ENCODE data around the gene CHMP3.
"Not testable (repeated sequence)": the region's sequence is repeated elsewhere in the genome, so short reads cannot be mapped to it uniquely, and the experiment has no call there.

The CHMP3 gene

GRCh38 chr2:86500325-86501083, 62.7 kb downstream of the CHMP3 start:
- no peak for DNase-seq

- DNase-seq, result no peak
Measured at GRCh38 chr2:86499326-86499725, 63.9 kb downstream of the CHMP3 start.

- DNase-seq, result no peak
Measured at GRCh38 chr2:86498468-86499260, 64.6 kb downstream of the CHMP3 start.

GRCh38 chr2:86496391-86496790, 66.9 kb downstream of the CHMP3 start:
- DNase-seq, result not testable (repeated sequence)

GRCh38 chr2:86492048-86492453, 71.2 kb downstream of the CHMP3 start:
- DNase-seq, result no peak

GRCh38 chr2:86491088-86491487, 72.2 kb downstream of the CHMP3 start:
- no peak for DNase-seq

- DNase-seq, result no peak
Measured at GRCh38 chr2:86490245-86490644, 73.0 kb downstream of the CHMP3 start.

GRCh38 chr2:86489542-86489941, 73.7 kb downstream of the CHMP3 start:
- DNase-seq, result no peak

GRCh38 chr2:86488561-86489250, 74.5 kb downstream of the CHMP3 start:
- DNase-seq, result no peak

- no peak for DNase-seq
Measured at GRCh38 chr2:86487062-86487461, 76.2 kb downstream of the CHMP3 start.

- no peak for DNase-seq
Measured at GRCh38 chr2:86485802-86486201, 77.4 kb downstream of the CHMP3 start.

GRCh38 chr2:86485103-86485502, 78.1 kb downstream of the CHMP3 start:
- no peak for DNase-seq

- no peak for DNase-seq
Measured at GRCh38 chr2:86484385-86484784, 78.9 kb downstream of the CHMP3 start.

- no peak for DNase-seq
Measured at GRCh38 chr2:86482034-86482433, 81.2 kb downstream of the CHMP3 start.

GRCh38 chr2:86480105-86480504, 83.1 kb downstream of the CHMP3 start:
- DNase-seq, result no peak

- DNase-seq, result no peak
Measured at GRCh38 chr2:86477349-86477748, 85.9 kb downstream of the CHMP3 start.

GRCh38 chr2:86476918-86477317, 86.3 kb downstream of the CHMP3 start:
- no peak for DNase-seq

- no peak for DNase-seq
Measured at GRCh38 chr2:86476092-86476491, 87.2 kb downstream of the CHMP3 start.

- no peak for DNase-seq
Measured at GRCh38 chr2:86471637-86472036, 91.6 kb downstream of the CHMP3 start.

- DNase-seq, result no peak
Measured at GRCh38 chr2:86470890-86471289, 92.4 kb downstream of the CHMP3 start.

- DNase-seq, result no peak
Measured at GRCh38 chr2:86468162-86469033, 94.8 kb downstream of the CHMP3 start.

- DNase-seq, result no peak
Measured at GRCh38 chr2:86466306-86466705, 96.9 kb downstream of the CHMP3 start.

GRCh38 chr2:86464652-86465051, 98.6 kb downstream of the CHMP3 start:
- DNase-seq, result no peak
